A549 (cell line): Measurements from ENCODE around the gene FOSL1. TPM values are rescaled to one million over a fixed set of nuclear protein-coding genes. Genes with fewer than 3 reads are reported as not detected.

Experiments used
- ATAC-seq, 2 experiments: fragments of 200-7000 bp in 1 of 2; fragments of >200 bp in 1 of 2; cut with Nextera tagmentation in 1 of 2; cut with Tn5 transposase in 1 of 2; 3 replicates each; pipeline versions ENCODE4 v1.8.0 to v1.9.1; 2018 to 2020; ENCODE audit warnings: mild to moderate bottlenecking in 1 of 2, moderate library complexity in 1 of 2
- CTCF ChIA-PET: fragments of 300-600 bp; sonication (Branson Sonifier 250); formaldehyde crosslinking; extraction: SDS; loops from one replicate; lab custom pipeline; 2021; ENCODE audit warnings: antibody characterized with exemption, inconsistent platforms; lab: Yijun Ruan, JAX
- POLR2A ChIA-PET: fragments of 350-600 bp; formaldehyde crosslinking; extraction: SDS; loops from one replicate; lab custom pipeline; 2021; ENCODE audit warnings: antibody characterized with exemption, inconsistent platforms; lab: Yijun Ruan, JAX
- DNase-seq, 2 experiments: peaks; one replicate each; pipeline versions ENCODE4 v3.0.0 to v3.0.0-alpha.2; 2011 to 2016; ENCODE audit warnings: low read depth in 1 of 2, low spot score in 1 of 2
- FAIRE-seq: peaks from 2 replicates; lab custom pipeline; 2011; peaks lifted over from hg19 to GRCh38; lab: Jason Lieb, UNC
- H3K27ac ChIP-seq, 2 experiments: fragments of >200 bp; sonication (Bioruptor Twin); formaldehyde crosslinking; 3 replicates each; pipeline ENCODE4 v1.5.1; 2016 to 2017
- H3K4me1 ChIP-seq: fragments of >200 bp; sonication (Bioruptor Twin); formaldehyde crosslinking; 3 replicates; pipeline ENCODE4 v1.6.1; 2016
- H3K4me2 ChIP-seq: fragments of >200 bp; sonication (Bioruptor Twin); formaldehyde crosslinking; 3 replicates; pipeline ENCODE4 v1.6.1; 2016
- H3K4me3 ChIP-seq: fragments of >200 bp; sonication (Bioruptor Twin); formaldehyde crosslinking; 3 replicates; pipeline ENCODE4 v1.5.1; 2016
- H3K9me3 ChIP-seq: fragments of >200 bp; sonication (Bioruptor Twin); formaldehyde crosslinking; 3 replicates; pipeline ENCODE4 v1.6.1; 2016
- CBX2 ChIP-seq: fragments of 200-600 bp; sonication (generic); IDR thresholded peaks from 2 replicates; pipeline ENCODE4 v1.6.1; 2016; ENCODE audit warnings: low read depth, mild to moderate bottlenecking, borderline replicate concordance
- CEBPB ChIP-seq, 2 experiments: fragments of >200 bp in 1 of 2; sonication (Bioruptor Twin) in 1 of 2; formaldehyde crosslinking in 1 of 2; IDR thresholded peaks; 2 replicates each; pipeline ENCODE4 v1.6.1; 2012 to 2016
- EP300 ChIP-seq, 2 experiments: fragments of >200 bp; sonication (Bioruptor Twin); formaldehyde crosslinking; IDR thresholded peaks; 2 replicates in 1 of 2; 3 replicates in 1 of 2; pipeline ENCODE4 v1.6.1; 2016 to 2017
- FOSB ChIP-seq: fragments of 250-450 bp; sonication (Bioruptor Pico); IDR thresholded peaks from 2 replicates; pipeline ENCODE4 v1.5.0; 2020; ENCODE audit warnings: mild to moderate bottlenecking, moderate library complexity
- FOSL2 ChIP-seq, 2 experiments: fragments of 450-650 bp in 1 of 2; fragments of >200 bp in 1 of 2; sonication (Bioruptor Twin) in 1 of 2; formaldehyde crosslinking; IDR thresholded peaks; 2 replicates each; pipeline versions ENCODE4 v1.5.0 to v1.6.1; 2016 to 2020; ENCODE audit warnings: mild to moderate bottlenecking in 1 of 2, moderate library complexity in 1 of 2
- HEYL ChIP-seq: fragments of 250-450 bp; sonication (Bioruptor Pico); IDR thresholded peaks from 2 replicates; pipeline ENCODE4 v1.8.0; 2021; ENCODE audit warnings: mild to moderate bottlenecking, moderate library complexity
- HOXA7 ChIP-seq: fragments of 250-450 bp; sonication (Bioruptor Pico); IDR thresholded peaks from 2 replicates; pipeline ENCODE4 v1.5.0; 2020; ENCODE audit warnings: mild to moderate bottlenecking, moderate library complexity
- HOXB5 ChIP-seq: fragments of 250-450 bp; sonication (Bioruptor Pico); IDR thresholded peaks from 2 replicates; pipeline ENCODE4 v1.5.0; 2020; ENCODE audit warnings: mild to moderate bottlenecking, moderate library complexity
- JUN ChIP-seq, 2 experiments: fragments of >200 bp; sonication (Bioruptor Twin); formaldehyde crosslinking; IDR thresholded peaks; 2 replicates in 1 of 2; 3 replicates in 1 of 2; pipeline ENCODE4 v1.6.1; 2016 to 2017
- JUNB ChIP-seq: fragments of >200 bp; sonication (Bioruptor Twin); formaldehyde crosslinking; IDR thresholded peaks from 2 replicates; pipeline ENCODE4 v1.6.1; 2016
- MAFK ChIP-seq: fragments of 450-650 bp; IDR thresholded peaks from 2 replicates; pipeline ENCODE4 v1.6.1; 2014; ENCODE audit not compliant: partially characterized antibody
- MYC ChIP-seq: IDR thresholded peaks from 2 replicates; pipeline ENCODE4 v1.6.1; 2012; ENCODE audit warnings: mild to moderate bottlenecking, inconsistent platforms, low read length, improper control_type of control experiment, borderline replicate concordance
- PHF8 ChIP-seq: fragments of 200-600 bp; sonication (generic); IDR thresholded peaks from 2 replicates; pipeline ENCODE4 v1.6.1; 2016; ENCODE audit warnings: low read depth, mild to moderate bottlenecking, antibody characterized with exemption, moderate library complexity, borderline replicate concordance
- RNF2 ChIP-seq: fragments of 200-600 bp; sonication (generic); IDR thresholded peaks from 2 replicates; pipeline ENCODE4 v1.6.1; 2016; ENCODE audit warnings: low read depth, mild to moderate bottlenecking, antibody characterized with exemption, moderate library complexity, borderline replicate concordance
- SMC3 ChIP-seq: fragments of >200 bp; sonication (Bioruptor Twin); formaldehyde crosslinking; IDR thresholded peaks from 3 replicates; pipeline ENCODE4 v1.6.1; 2018; ENCODE audit warnings: inconsistent platforms
- TFCP2L1 ChIP-seq: fragments of 250-450 bp; sonication (Bioruptor Pico); IDR thresholded peaks from 2 replicates; pipeline ENCODE4 v1.5.0; 2021; ENCODE audit warnings: mild to moderate bottlenecking
- TP53 ChIP-seq: fragments of 250-450 bp; sonication (Bioruptor Pico); IDR thresholded peaks from 2 replicates; pipeline ENCODE4 v1.5.0; 2021; ENCODE audit warnings: mild to moderate bottlenecking, moderate library complexity
- ZNF302 ChIP-seq: fragments of 250-450 bp; sonication (Bioruptor Pico); IDR thresholded peaks from 2 replicates; pipeline ENCODE4 v1.9.0; 2021; ENCODE audit warnings: inconsistent platforms, mild to moderate bottlenecking, moderate library complexity
- WGBS: methylation state at CpG from one replicate; pipeline ENCODE4 v1.1.6; 2017; ENCODE audit errors: missing lambda C conversion rate; 5-methylcytosine and 5-hydroxymethylcytosine counted together
- polyA plus RNA-seq, 4 experiments: library from polyadenylated mRNA; depleted of rRNA in 3 of 4; stranded (reverse); fragments of >200 nt; fragmentation: RNase III in 1 of 4; extraction: RNeasy Plus Mini Kit Qiagen cat#74134 plus additional on column Dnase treatment in 1 of 4; gene quantifications; 2 replicates in 3 of 4; 3 replicates in 1 of 4; pipeline ENCODE4 v1.2.3, GENCODE V29; 2011 to 2017
- TF ChIP-seq, protein P1 (sequence below): IDR thresholded peaks from 2 replicates; pipeline ENCODE4 v1.6.1; 2012
- TF ChIP-seq, protein P2 (sequence below): fragments of 450-650 bp; IDR thresholded peaks from 2 replicates; pipeline ENCODE4 v1.6.1; 2014; ENCODE audit warnings: antibody characterized with exemption
- TF ChIP-seq, protein P3 (sequence below): fragments of >200 bp; sonication (Bioruptor Twin); formaldehyde crosslinking; IDR thresholded peaks from 3 replicates; pipeline ENCODE4 v1.6.1; 2016

Gene FOSL1
- polyA plus RNA-seq, 2 of the 4 experiments (the other 2 are of a cell fraction) = 6.7 to 24.1 TPM

DNA sequence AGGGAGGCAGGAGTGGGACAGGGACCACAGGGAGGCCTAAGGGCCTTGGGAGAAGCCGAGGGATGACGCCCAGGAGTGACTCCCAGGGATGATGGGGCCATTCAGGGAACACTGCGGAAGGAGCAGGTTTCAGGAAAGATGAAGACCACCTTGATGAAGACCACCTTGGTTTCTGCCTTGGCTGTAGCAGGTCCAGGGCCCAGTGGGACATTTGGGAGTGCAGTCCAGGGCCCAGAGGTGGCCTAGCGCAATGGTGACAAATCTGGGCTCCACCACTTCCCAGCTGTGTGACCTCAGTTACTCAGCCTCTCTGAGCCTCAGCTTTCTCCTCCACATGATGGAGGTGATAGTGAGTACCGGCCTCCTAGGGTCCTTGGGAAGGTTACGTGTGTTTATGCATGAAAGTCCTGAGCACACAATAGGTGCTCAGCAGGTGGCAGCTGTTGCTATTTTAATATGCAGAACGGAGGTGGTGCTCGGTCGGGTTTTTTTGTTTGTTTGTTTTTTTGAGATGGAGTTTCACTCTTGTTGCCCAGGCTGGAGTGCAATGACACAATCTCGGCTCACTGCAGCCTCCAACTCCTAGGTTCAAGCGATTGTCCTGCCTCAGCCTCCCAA lies 45.9 kb upstream of the FOSL1 start (continued):
- TF ChIP-seq JUNB (no peak), HEYL (no peak)
- TF ChIP-seq, protein P1, sequence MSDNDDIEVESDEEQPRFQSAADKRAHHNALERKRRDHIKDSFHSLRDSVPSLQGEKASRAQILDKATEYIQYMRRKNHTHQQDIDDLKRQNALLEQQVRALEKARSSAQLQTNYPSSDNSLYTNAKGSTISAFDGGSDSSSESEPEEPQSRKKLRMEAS = no peak

DNA sequence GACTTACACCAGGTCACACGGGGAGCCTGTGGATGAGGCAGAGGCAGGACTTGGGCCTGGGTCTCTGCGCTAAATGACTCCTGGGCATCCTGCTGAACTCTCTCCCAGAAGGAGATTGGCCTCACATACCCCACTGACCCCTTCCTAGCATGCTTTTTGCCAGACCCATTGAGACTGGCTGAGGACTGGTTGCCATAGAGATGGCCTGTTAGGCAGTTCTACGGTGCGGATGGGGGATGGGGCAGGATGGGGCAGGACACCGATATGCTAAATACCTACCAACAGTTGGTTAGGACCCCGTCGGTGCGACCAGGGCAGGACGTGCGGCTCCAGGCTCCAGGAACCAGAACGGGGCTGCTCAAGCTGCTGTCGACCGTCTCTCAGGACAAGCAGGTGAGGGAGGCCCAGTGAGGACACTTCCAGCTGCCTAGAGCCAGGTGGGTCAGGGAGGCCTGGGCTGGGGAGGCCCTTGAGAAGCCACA lies 45.3 kb upstream of the FOSL1 start, which contains the start of gene TSGA10IP:
TSGA10IP (plus strand) TSS at position 51 of the 482 bp plus-strand sequence; CDS start at position 247, 196 bp downstream.
- Histone ChIP-seq H3K9me3 (no peaks in the 10 kb centered on the region), H3K4me3 (no peak within 1 kb of the TSS), H3K4me1 (no peaks in the 10 kb centered on the region)
- CTCF ChIA-PET = interaction anchor here (0.5 to 1.5 kb wide), 4 partner anchors 9 to 84 kb away, joined by 3 to 8 read pairs (median 3); partner anchors contain the start of gene FIBP
- no peak for DNase-seq
- TF ChIP-seq, protein P2, sequence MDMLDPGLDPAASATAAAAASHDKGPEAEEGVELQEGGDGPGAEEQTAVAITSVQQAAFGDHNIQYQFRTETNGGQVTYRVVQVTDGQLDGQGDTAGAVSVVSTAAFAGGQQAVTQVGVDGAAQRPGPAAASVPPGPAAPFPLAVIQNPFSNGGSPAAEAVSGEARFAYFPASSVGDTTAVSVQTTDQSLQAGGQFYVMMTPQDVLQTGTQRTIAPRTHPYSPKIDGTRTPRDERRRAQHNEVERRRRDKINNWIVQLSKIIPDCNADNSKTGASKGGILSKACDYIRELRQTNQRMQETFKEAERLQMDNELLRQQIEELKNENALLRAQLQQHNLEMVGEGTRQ = no peak
- TF ChIP-seq PHF8 (no peak), SMC3 (no peak), CEBPB (IDR thresholded peaks at IDR 0.05) (no peak), TP53 (CRISPR knock-in tag) (no peak), FOSL2 (IDR thresholded peaks at IDR 0.05) (no peak), FOSL2 (CRISPR knock-in tag; IDR thresholded peaks at IDR 0.05) (no peak), JUNB (no peak), RNF2 (no peak), JUN (IDR thresholded peaks at IDR 0.05) (no peak), HOXB5 (CRISPR knock-in tag) (no peak), TFCP2L1 (CRISPR knock-in tag) (no peak), CBX2 (no peak), ZNF302 (CRISPR knock-in tag) (no peak), MAFK (no peak), FOSB (CRISPR knock-in tag) (no peak), MYC (no peak)
- TF ChIP-seq, all 56 proteins: peak for 0
- H3K27ac ChIP-seq = no peak within 1 kb of the TSS
- 84% methylated on average over 11 of the region's 13 CpGs for WGBS
- no peak for ATAC-seq
- POLR2A ChIA-PET = interaction anchor here (0.6 kb wide), 1 partner anchor 57 kb away, joined by 3 read pairs; the partner anchor contains the start of gene FIBP
- no peak within 1 kb of the TSS for H3K4me2 ChIP-seq
- FAIRE-seq = no peak

DNA sequence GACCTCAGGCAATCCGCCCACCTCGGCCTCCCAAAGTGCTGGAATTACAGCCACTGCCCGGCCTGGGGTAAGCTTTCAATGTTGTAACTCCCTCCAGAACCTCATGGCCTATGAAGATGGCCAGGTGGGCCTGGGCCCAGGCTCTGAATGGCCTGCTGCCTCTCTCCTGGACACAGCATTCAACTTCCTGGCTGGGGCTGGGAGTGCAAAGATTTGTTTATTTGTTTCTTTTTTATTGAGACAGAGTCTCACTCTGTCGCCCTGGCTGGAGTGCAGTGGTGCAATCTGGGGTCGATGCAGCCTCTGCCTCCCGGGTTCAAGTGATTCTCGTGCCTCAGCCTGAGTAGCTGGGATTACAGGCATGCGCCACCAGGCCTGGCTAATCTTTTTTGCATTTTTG lies 44.6 kb upstream of the FOSL1 start:
- ATAC-seq = no peak
- H3K4me1 ChIP-seq = no peaks in the 10 kb centered on the region
- POLR2A ChIA-PET = no interaction called here
- H3K4me2 ChIP-seq = no peak overlapping the region
- CTCF ChIA-PET = interaction anchor here (1.6 kb wide), 1 partner anchor 8 kb away, joined by 3 read pairs; no protein-coding TSS in a partner anchor
- H3K4me3 ChIP-seq = no peak overlapping the region
- TF ChIP-seq, protein P3, sequence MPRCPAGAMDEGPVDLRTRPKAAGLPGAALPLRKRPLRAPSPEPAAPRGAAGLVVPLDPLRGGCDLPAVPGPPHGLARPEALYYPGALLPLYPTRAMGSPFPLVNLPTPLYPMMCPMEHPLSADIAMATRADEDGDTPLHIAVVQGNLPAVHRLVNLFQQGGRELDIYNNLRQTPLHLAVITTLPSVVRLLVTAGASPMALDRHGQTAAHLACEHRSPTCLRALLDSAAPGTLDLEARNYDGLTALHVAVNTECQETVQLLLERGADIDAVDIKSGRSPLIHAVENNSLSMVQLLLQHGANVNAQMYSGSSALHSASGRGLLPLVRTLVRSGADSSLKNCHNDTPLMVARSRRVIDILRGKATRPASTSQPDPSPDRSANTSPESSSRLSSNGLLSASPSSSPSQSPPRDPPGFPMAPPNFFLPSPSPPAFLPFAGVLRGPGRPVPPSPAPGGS = no peak
- TF ChIP-seq EP300 (IDR thresholded peaks at IDR 0.05) (no peak), HOXA7 (CRISPR knock-in tag) (no peak)
- DNase-seq = no peak
- no peak overlapping the region for H3K27ac ChIP-seq
- FAIRE-seq = no peak
- no peaks in the 10 kb centered on the region for H3K9me3 ChIP-seq
- WGBS = 57% methylated on average over 8 of the region's 8 CpGs
